Endodermal cell (in vitro differentiated cells): ENCODE measurements around the gene DESI1. TPM values are rescaled to one million over a fixed set of nuclear protein-coding genes. Genes with fewer than 3 reads are reported as not detected.

Source experiments
- DNase-seq: peaks from one replicate; pipeline ENCODE4 v3.0.0-alpha.2; 2017
- H3K27ac ChIP-seq: 2 replicates; pipeline ENCODE4 v1.5.1; 2013; ENCODE audit warnings: mild to moderate bottlenecking, low read depth, low read length, moderate library complexity
- H3K27me3 ChIP-seq: 2 replicates; pipeline ENCODE4 v1.6.1; 2013; ENCODE audit warnings: mild to moderate bottlenecking, low read length, moderate library complexity; ENCODE audit not compliant: insufficient read depth, control insufficient read depth, poor library complexity, severe bottlenecking
- H3K36me3 ChIP-seq: 2 replicates; pipeline ENCODE4 v1.7.0; 2013; ENCODE audit warnings: mild to moderate bottlenecking, low read length, moderate library complexity; ENCODE audit not compliant: control insufficient read depth, insufficient read depth
- H3K4me1 ChIP-seq: one replicate; pipeline ENCODE4 v1.7.0; 2013; ENCODE audit warnings: low read length; ENCODE audit not compliant: control insufficient read depth, insufficient read depth
- H3K4me3 ChIP-seq: 2 replicates; pipeline ENCODE4 v1.5.1; 2013; ENCODE audit warnings: mild to moderate bottlenecking, low read length, moderate library complexity
- H3K9ac ChIP-seq: 2 replicates; pipeline ENCODE4 v1.6.1; 2013; ENCODE audit warnings: mild to moderate bottlenecking, low read length, moderate library complexity; ENCODE audit not compliant: poor library complexity, severe bottlenecking; ENCODE audit errors: extremely low read depth
- H3K9me3 ChIP-seq: 2 replicates; pipeline ENCODE4 v1.6.1; 2013; ENCODE audit warnings: mild to moderate bottlenecking, low read length, moderate library complexity; ENCODE audit not compliant: control insufficient read depth
- H3K27ac Mint-ChIP-seq: 2 replicates; pipeline ENCODE4 v1.8.0; 2020; ENCODE audit warnings: mixed read lengths
- H3K27me3 Mint-ChIP-seq: 2 replicates; pipeline ENCODE4 v1.8.0; 2021; ENCODE audit warnings: mild to moderate bottlenecking, mixed read lengths; ENCODE audit not compliant: insufficient read depth
- H3K36me3 Mint-ChIP-seq: 2 replicates; pipeline ENCODE4 v1.8.0; 2020; ENCODE audit warnings: low read depth, mixed read lengths
- H3K4me1 Mint-ChIP-seq: 2 replicates; pipeline ENCODE4 v1.8.0; 2020; ENCODE audit warnings: mixed read lengths
- H3K4me3 Mint-ChIP-seq: 2 replicates; pipeline ENCODE4 v1.8.0; 2020; ENCODE audit warnings: mild to moderate bottlenecking, moderate library complexity, mixed read lengths
- H3K9me3 Mint-ChIP-seq: 2 replicates; pipeline ENCODE4 v1.8.0; 2020; ENCODE audit warnings: mild to moderate bottlenecking, mixed read lengths
- CTCF ChIP-seq: fragments of 200-600 bp; sonication (generic); conservative IDR thresholded peaks from 2 replicates; pipeline ENCODE4 v1.5.0; 2021; ENCODE audit warnings: antibody characterized with exemption, mild to moderate bottlenecking
- WGBS, 2 experiments: methylation state at CpG; one replicate each; pipeline versions ENCODE4 v1.1.5 to v1.1.7; 2013; ENCODE audit warnings: missing lambda C conversion rate in 2 of 2, mixed read lengths in 1 of 2; ENCODE audit not compliant: insufficient coverage in 1 of 2, insufficient read length in 1 of 2; 5-methylcytosine and 5-hydroxymethylcytosine counted together
- total RNA-seq, 2 donors: library from RNA; stranded (reverse); fragmentation: NEBNext Ultra II Directional in 1 of 2; extraction: Animal tissue kit (Norgen Biotek cat#: 25700) in 1 of 2; gene quantifications; 2 replicates in 1 of 2; 3 replicates in 1 of 2; pipeline ENCODE4 v1.2.1, GENCODE V29; 2021

DESI1 gene
- total RNA-seq, 2 donors from 2014 or later = 21.8 to 28.9 TPM

- Histone ChIP-seq H3K4me1 (no peaks in the 10 kb centered on the region), H3K4me3 (no peak overlapping the region), H3K27ac (peak overlapping the region; percentile 50), H3K27me3 (no peaks in the 10 kb centered on the region), H3K9me3 (no peaks in the 10 kb centered on the region), H3K9ac (no peak overlapping the region), H3K36me3 (no peaks in the 10 kb centered on the region)
- no peaks in the 10 kb centered on the region for H3K27me3 Mint-ChIP-seq
- no peaks in the 10 kb centered on the region for H3K4me1 Mint-ChIP-seq
- 75 to 78% methylated on average over 4 to 7 of the region's 7 CpGs for WGBS, 2 experiments
- H3K36me3 Mint-ChIP-seq = no peaks in the 10 kb centered on the region
- no peak for TF ChIP-seq CTCF
- H3K9me3 Mint-ChIP-seq = no peaks in the 10 kb centered on the region
- no peak for DNase-seq
- no peak overlapping the region for H3K4me3 Mint-ChIP-seq
- no peak overlapping the region for H3K27ac Mint-ChIP-seq
Observed at GRCh38 chr22:41568811-41569210, 52.0 kb downstream of the DESI1 start.

DNA sequence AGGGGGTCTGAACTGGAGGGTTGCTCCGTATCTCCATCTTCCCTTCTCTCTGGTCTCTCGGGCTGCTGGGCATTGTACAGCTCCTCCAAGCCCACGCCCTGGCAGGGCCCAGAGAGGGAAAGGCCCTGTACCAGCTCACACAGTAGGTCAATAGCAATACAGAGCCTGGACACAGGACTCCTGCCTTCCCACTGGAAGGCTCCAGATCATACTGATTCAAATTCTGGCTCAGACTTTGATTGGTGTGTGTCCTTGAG is 53.4 kb downstream of the DESI1 start:
- peaks cover 6% of the 10 kb centered on the region for H3K4me1 Mint-ChIP-seq
- no peak for TF ChIP-seq CTCF
- H3K27me3 Mint-ChIP-seq = no peaks in the 10 kb centered on the region
- no peak overlapping the region for H3K27ac Mint-ChIP-seq
- H3K9me3 Mint-ChIP-seq = no peaks in the 10 kb centered on the region
- H3K27ac ChIP-seq = no peak overlapping the region
- WGBS, 2 experiments = 89% methylated on average over 3 of the region's 3 CpGs; no CpG with 5 or more reads in 1 of the 2 experiments
- no peaks in the 10 kb centered on the region for H3K36me3 ChIP-seq
- H3K9ac ChIP-seq = no peak overlapping the region
- no peaks in the 10 kb centered on the region for H3K27me3 ChIP-seq
- no peak for DNase-seq
- H3K4me1 ChIP-seq = no peaks in the 10 kb centered on the region
- H3K36me3 Mint-ChIP-seq = no peaks in the 10 kb centered on the region
- no peak overlapping the region for H3K4me3 Mint-ChIP-seq
- H3K4me3 ChIP-seq = no peak overlapping the region
- no peaks in the 10 kb centered on the region for H3K9me3 ChIP-seq

DNA sequence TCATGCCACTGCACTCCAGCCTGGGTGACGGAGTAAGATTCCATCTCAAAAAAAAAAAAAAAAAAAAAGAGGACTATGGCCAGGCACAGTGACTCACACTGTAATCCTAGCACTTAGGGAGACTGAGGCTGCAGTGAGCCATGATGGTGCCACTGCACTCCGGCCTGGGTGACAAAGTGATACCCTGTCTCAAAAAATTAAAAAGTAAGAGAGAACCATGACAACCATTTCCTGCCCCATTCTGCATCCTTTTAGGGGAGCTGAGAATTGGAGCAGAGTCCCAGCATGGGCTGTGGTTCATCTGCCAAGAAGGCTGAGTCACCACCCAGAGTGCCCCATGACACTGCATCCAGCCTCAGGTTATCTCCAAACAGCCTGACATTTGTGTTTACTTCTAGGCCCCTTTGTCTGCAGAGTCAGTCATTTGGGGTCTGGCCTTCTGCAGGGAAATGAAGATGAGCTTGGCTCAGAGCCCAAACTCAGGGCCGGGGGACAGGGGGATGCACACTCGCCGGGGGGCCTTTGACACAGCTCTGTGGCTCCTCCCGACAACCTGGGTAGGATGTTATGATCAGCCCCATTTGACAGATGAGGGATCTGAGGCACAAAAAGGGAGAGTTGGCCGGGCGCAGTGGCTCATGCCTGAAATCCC is 55.3 kb downstream of the DESI1 start:
- H3K27ac ChIP-seq = no peak overlapping the region
- no peaks in the 10 kb centered on the region for H3K36me3 Mint-ChIP-seq
- no peak for TF ChIP-seq CTCF
- H3K27me3 ChIP-seq = no peaks in the 10 kb centered on the region
- DNase-seq = peak; percentile 75
- no peaks in the 10 kb centered on the region for H3K36me3 ChIP-seq
- H3K4me3 ChIP-seq = no peak overlapping the region
- H3K4me3 Mint-ChIP-seq = no peak overlapping the region
- H3K9ac ChIP-seq = no peak overlapping the region
- WGBS, 2 experiments = 86 to 89% methylated on average over 1 to 8 of the region's 8 CpGs
- H3K9me3 Mint-ChIP-seq = no peaks in the 10 kb centered on the region
- no peaks in the 10 kb centered on the region for H3K27me3 Mint-ChIP-seq
- peak overlapping the region; percentile 80 for H3K27ac Mint-ChIP-seq
- H3K4me1 ChIP-seq = peaks cover 3% of the 10 kb centered on the region
- H3K4me1 Mint-ChIP-seq = peaks cover 23% of the 10 kb centered on the region
- H3K9me3 ChIP-seq = no peaks in the 10 kb centered on the region
